Calu3 (cell line): ENCODE results near the gene SND1. TPM values are rescaled to one million over a fixed set of nuclear protein-coding genes. Genes with fewer than 3 reads are reported as not detected.
A peak's percentile ranks its signal among the peaks of the same experiment; 100 is the strongest.
"Not testable (repeated sequence)": the region's sequence is repeated elsewhere in the genome, so short reads cannot be mapped to it uniquely, and the experiment has no call there.

Experiments used
- BruUV-seq: library from RNA; stranded (reverse); fragments of 400-500 nt; replicated peaks from 2 replicates; lab custom pipeline; 2021; lab: Mats Ljungman, UMichigan
- CTCF ChIA-PET: fragments of 300-600 bp; sonication (Branson Sonifier 250); formaldehyde crosslinking; loops from one replicate; lab custom pipeline; 2022; ENCODE audit warnings: antibody characterized with exemption; lab: Charles Lee
- DNase-seq: peaks from one replicate; pipeline ENCODE4 v3.0.0; 2022
- H3K27ac Mint-ChIP-seq: one replicate; pipeline ENCODE4 v1.8.0; 2022; ENCODE audit warnings: mixed read lengths; ENCODE audit not compliant: unreplicated experiment
- H3K27me3 Mint-ChIP-seq: one replicate; pipeline ENCODE4 v1.8.0; 2022; ENCODE audit warnings: mixed read lengths; ENCODE audit not compliant: unreplicated experiment
- H3K36me3 Mint-ChIP-seq: one replicate; pipeline ENCODE4 v1.8.0; 2022; ENCODE audit warnings: mild to moderate bottlenecking, moderate library complexity, mixed read lengths; ENCODE audit not compliant: insufficient read depth, unreplicated experiment
- H3K4me1 Mint-ChIP-seq: one replicate; pipeline ENCODE4 v1.8.0; 2022; ENCODE audit warnings: mild to moderate bottlenecking, low read depth, mixed read lengths; ENCODE audit not compliant: unreplicated experiment
- H3K4me3 Mint-ChIP-seq: one replicate; pipeline ENCODE4 v1.8.0; 2022; ENCODE audit warnings: mild to moderate bottlenecking, low read depth, moderate library complexity, mixed read lengths; ENCODE audit not compliant: unreplicated experiment
- H3K9me3 Mint-ChIP-seq: one replicate; pipeline ENCODE4 v1.8.0; 2022; ENCODE audit warnings: low read depth, mixed read lengths; ENCODE audit not compliant: unreplicated experiment
- intact Hi-C: fragments of 100-400 bp; cut with micrococcal nuclease; formaldehyde crosslinking; loops from one replicate; pipeline ENCODE4 v1.10.0; 2022; ENCODE audit not compliant: unreplicated experiment
- total RNA-seq: library from RNA; stranded (reverse); gene quantifications from 2 replicates; pipeline ENCODE4 v1.2.3, GENCODE V29; 2022
- TF ChIP-seq, protein P1 (sequence below): fragments of 200-600 bp; IDR thresholded peaks from one replicate; pipeline ENCODE4 v1.8.0; 2022; ENCODE audit warnings: antibody characterized with exemption; ENCODE audit not compliant: unreplicated experiment

SND1 gene
- total RNA-seq, 1 experiment from 2014 or later = 205 TPM

DNA sequence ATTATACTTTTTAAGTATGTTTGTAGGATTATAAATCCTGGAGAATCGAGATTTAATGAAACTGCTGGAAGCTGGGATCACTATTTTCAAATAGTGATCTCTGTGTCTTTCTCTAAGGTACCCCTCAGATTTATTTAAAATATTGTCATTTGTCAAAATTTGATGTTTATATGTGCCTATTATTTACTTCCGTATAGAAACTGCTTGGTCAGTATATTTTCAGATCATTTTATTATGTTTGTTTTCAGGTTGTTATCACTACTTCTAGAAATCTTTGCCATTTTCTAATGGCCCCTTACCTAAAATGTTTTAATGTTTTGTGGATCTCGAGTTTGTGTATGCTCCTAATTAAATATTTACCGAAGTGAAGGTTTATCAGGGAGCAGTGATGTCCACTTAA lies 183.7 kb downstream of the SND1 start:
- BruUV-seq = no TSS peak
- DNase-seq = no peak
- TF ChIP-seq, protein P1, sequence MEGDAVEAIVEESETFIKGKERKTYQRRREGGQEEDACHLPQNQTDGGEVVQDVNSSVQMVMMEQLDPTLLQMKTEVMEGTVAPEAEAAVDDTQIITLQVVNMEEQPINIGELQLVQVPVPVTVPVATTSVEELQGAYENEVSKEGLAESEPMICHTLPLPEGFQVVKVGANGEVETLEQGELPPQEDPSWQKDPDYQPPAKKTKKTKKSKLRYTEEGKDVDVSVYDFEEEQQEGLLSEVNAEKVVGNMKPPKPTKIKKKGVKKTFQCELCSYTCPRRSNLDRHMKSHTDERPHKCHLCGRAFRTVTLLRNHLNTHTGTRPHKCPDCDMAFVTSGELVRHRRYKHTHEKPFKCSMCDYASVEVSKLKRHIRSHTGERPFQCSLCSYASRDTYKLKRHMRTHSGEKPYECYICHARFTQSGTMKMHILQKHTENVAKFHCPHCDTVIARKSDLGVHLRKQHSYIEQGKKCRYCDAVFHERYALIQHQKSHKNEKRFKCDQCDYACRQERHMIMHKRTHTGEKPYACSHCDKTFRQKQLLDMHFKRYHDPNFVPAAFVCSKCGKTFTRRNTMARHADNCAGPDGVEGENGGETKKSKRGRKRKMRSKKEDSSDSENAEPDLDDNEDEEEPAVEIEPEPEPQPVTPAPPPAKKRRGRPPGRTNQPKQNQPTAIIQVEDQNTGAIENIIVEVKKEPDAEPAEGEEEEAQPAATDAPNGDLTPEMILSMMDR = no peak
- H3K27ac Mint-ChIP-seq = no peak overlapping the region
- CTCF ChIA-PET = no interaction called here
- peaks cover 4% of the 10 kb centered on the region for H3K9me3 Mint-ChIP-seq
- peaks cover 8% of the 10 kb centered on the region for H3K4me1 Mint-ChIP-seq
- no peak overlapping the region for H3K4me3 Mint-ChIP-seq
- no peaks in the 10 kb centered on the region for H3K27me3 Mint-ChIP-seq
- intact Hi-C loops = no loop called here
- H3K36me3 Mint-ChIP-seq = peaks cover 7% of the 10 kb centered on the region

DNA sequence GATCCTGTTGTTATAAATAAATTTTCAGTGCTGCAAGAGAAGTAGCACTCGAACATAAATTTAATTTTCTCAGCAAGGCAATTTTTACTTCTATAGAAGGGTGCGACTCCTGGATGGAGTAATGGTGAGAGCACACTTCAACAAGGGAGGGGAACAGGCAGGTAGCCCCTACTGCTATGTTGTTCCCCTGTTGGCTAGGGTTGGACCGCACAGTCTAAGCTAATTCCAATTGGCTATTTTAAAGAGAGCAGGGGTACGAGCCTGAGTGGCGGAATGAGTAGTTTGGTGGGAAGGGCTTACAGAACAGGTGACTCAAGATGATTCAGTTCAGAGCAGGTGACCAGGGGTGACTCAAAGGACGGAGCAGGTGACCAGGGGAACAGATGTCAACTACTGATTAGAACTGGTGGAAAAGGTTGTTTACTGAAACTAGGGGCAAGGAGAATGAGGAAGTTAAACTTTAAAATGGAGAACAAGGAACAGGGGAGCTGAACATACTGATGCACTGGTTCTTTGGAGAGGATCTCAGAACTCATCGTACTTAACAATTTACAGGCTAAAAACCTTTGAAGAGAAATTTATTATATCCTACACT lies 185.9 kb downstream of the SND1 start:
- H3K27me3 Mint-ChIP-seq, intact Hi-C loops, H3K4me3 Mint-ChIP-seq, BruUV-seq, H3K4me1 Mint-ChIP-seq, H3K9me3 Mint-ChIP-seq, CTCF ChIA-PET: not testable (repeated sequence)
- H3K36me3 Mint-ChIP-seq = peaks cover 14% of the 10 kb centered on the region
- peak; percentile 6 for DNase-seq
- H3K27ac Mint-ChIP-seq = peak overlapping the region; percentile 19

DNA sequence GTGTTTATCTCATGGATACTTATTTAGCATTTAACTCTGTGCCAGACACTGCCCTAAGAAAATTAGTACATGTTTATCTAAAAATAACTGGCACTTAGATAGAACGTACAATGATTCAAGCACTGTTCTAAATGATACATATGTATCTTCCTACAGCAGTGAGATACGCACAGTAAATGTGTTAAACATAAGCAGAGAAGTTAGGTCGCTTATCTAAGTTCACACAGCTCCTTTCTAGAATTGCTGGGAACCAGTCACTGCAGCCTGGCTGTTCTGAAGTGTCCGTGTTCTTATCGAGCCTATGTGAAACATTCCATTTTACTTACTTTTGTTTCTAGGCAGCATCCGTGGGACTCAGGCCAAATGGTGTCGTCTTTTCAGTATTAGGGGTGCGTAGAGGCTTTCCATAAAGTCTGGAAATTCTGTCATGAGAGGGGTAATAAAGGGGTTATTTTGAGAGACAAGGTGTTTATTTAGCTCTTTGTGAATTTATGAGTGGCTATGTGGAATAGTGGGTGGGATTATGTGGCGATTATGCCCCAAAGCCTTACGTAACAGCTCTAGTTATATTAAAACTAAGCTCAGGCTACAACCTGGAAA lies 186.9 kb downstream of the SND1 start:
- peaks cover 17% of the 10 kb centered on the region for H3K36me3 Mint-ChIP-seq
- H3K4me1 Mint-ChIP-seq = peaks cover 8% of the 10 kb centered on the region
- CTCF ChIA-PET = no interaction called here
- TF ChIP-seq, protein P1 = no peak
- no TSS peak for BruUV-seq
- H3K27ac Mint-ChIP-seq = no peak overlapping the region
- DNase-seq = no peak
- peaks cover 4% of the 10 kb centered on the region for H3K9me3 Mint-ChIP-seq
- H3K27me3 Mint-ChIP-seq = no peaks in the 10 kb centered on the region
- no peak overlapping the region for H3K4me3 Mint-ChIP-seq
- intact Hi-C loops = no loop called here

DNA sequence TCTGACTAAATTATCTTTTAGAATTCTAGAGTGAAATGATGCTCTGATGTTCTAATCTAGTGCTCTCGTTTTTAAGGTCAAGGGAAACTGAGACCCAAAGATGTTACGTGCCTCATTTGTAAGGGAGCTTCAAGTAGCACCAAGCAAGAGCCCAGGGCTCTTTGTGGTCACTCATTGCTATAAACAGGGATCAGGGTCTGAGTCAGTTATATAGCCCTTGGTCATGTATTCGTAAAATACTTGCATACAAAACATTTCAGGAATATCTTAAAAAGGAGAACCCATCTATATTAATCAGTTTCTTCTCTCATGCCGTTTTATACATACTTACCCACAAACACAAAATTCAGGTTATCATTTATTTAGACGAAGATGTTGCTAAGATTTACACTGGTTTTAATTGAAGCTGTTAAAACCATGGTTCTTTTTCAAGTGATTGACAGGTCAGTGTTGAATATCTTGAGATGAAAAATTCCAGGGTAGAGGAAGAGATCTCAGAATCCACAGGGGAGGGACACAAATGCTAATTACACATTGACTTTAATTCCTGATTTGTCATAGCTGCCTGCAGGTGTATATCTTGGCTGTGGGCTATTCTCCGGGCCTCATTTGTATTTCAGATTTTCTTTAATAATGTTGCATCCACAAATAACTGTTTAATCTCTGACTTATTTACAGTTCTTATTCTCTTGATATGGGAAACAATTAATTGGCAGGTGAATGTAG lies 188.4 kb downstream of the SND1 start:
- BruUV-seq = no TSS peak
- H3K27ac Mint-ChIP-seq = no peak overlapping the region
- no peak overlapping the region for H3K4me3 Mint-ChIP-seq
- peaks cover 4% of the 10 kb centered on the region for H3K9me3 Mint-ChIP-seq
- DNase-seq = no peak
- H3K36me3 Mint-ChIP-seq = peaks cover 17% of the 10 kb centered on the region
- TF ChIP-seq, protein P1 = no peak
- intact Hi-C loops = no loop called here
- CTCF ChIA-PET = no interaction called here
- no peaks in the 10 kb centered on the region for H3K27me3 Mint-ChIP-seq
- peaks cover 8% of the 10 kb centered on the region for H3K4me1 Mint-ChIP-seq

DNA sequence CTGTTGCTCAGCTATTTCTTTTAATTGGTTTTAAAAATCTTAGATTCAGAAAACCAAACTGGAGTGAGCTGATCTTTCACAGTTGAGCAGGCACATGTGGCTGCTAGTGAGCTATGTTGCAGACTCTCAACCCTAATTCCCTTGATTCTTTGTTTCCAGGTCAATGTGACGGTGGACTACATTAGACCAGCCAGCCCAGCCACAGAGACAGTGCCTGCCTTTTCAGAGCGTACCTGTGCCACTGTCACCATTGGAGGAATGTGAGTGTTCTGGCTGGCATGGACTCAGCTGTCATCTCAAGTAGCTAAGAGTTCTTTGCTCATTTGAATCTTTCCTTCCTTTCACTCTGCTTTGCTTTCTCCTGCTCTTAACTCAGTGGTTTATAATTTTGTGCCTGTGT lies 192.2 kb downstream of the SND1 start:
- Mint-ChIP-seq H3K9me3 (no peaks in the 10 kb centered on the region), H3K27me3 (no peaks in the 10 kb centered on the region), H3K27ac (no peak overlapping the region), H3K4me3 (no peak overlapping the region), H3K36me3 (peaks cover 9% of the 10 kb centered on the region), H3K4me1 (no peaks in the 10 kb centered on the region)
- CTCF ChIA-PET = no interaction called here
- no peak for DNase-seq
- intact Hi-C loops = no loop called here
- TF ChIP-seq, protein P1 = no peak
- no TSS peak for BruUV-seq
